HepG2 (cell line): ENCODE results near the gene AK8. TPM values are rescaled to one million over a fixed set of nuclear protein-coding genes. Genes with fewer than 3 reads are reported as not detected.

ENCODE experiments used
- ATAC-seq: fragments of 200-7000 bp; cut with Tn5 transposase; 3 replicates; pipeline ENCODE4 v1.9.1; 2020; ENCODE audit warnings: mild to moderate bottlenecking, moderate library complexity
- BruUV-seq: library from RNA; stranded (reverse); fragments of 400-500 nt; replicated peaks from 2 replicates; lab custom pipeline; 2021; lab: Mats Ljungman, UMichigan
- CTCF ChIA-PET: fragments of 300-600 bp; formaldehyde crosslinking; extraction: SDS; loops from one replicate; lab custom pipeline; 2021; ENCODE audit warnings: low total read pairs, inconsistent platforms, low intra/inter-chr PET ratio; lab: Yijun Ruan, JAX
- POLR2A ChIA-PET: fragments of 350-600 bp; sonication (Branson Sonifier 250); formaldehyde crosslinking; loops from one replicate; lab custom pipeline; 2020; ENCODE audit warnings: antibody characterized with exemption, inconsistent platforms; lab: Yijun Ruan, JAX
- DNase-seq: peaks from one replicate; pipeline ENCODE4 v3.0.0-alpha.2; 2015; ENCODE audit warnings: low spot score
- FAIRE-seq: peaks from 3 replicates; lab custom pipeline; 2011; peaks lifted over from hg19 to GRCh38; lab: Jason Lieb, UNC
- H2AFZ ChIP-seq: one replicate; pipeline ENCODE4 v1.6.1; 2011; ENCODE audit warnings: low read length, inconsistent platforms
- H3K27ac ChIP-seq: fragments of 300-600 bp; 3 replicates; pipeline ENCODE4 v1.8.0; 2011; ENCODE audit warnings: mixed run types, mild to moderate bottlenecking, mixed read lengths, low read length, inconsistent platforms; ENCODE audit not compliant: insufficient read depth; ENCODE audit errors: extremely low read length
- H3K27me3 ChIP-seq, 2 experiments: fragments of 200-600 bp in 1 of 2; 2 replicates in 1 of 2; 3 replicates in 1 of 2; pipeline versions ENCODE4 v1.6.0 to v1.8.0; 2011; ENCODE audit warnings: low read length in 2 of 2, mild to moderate bottlenecking in 2 of 2, moderate library complexity in 2 of 2, inconsistent platforms in 1 of 2; ENCODE audit not compliant: insufficient read depth in 2 of 2, control insufficient read depth in 1 of 2
- H3K36me3 ChIP-seq, 2 experiments: fragments of 200-600 bp in 1 of 2; replicated peaks in 1 of 2; 2 replicates in 1 of 2; 3 replicates in 1 of 2; pipeline versions ENCODE4 v1.5.1 to v1.8.0; 2011; ENCODE audit warnings: low read length in 2 of 2, inconsistent platforms in 1 of 2; ENCODE audit not compliant: insufficient read depth in 2 of 2, control insufficient read depth in 1 of 2
- H3K4me1 ChIP-seq: 2 replicates; pipeline ENCODE4 v1.5.1; 2012; ENCODE audit warnings: low read length, inconsistent platforms; ENCODE audit not compliant: insufficient read depth
- H3K4me2 ChIP-seq: 2 replicates; pipeline ENCODE4 v1.6.0; 2011; ENCODE audit warnings: low read depth, low read length, inconsistent platforms
- H3K4me3 ChIP-seq, 3 experiments: fragments of 200-600 bp in 1 of 3; sonication (generic), shearing (Covaris generic) in 1 of 3; replicated peaks in 1 of 3; 2 replicates each; pipeline ENCODE4 v1.5.1; 2011 to 2016; ENCODE audit warnings: low read length in 3 of 3, inconsistent platforms in 2 of 3, low read depth in 2 of 3, mild to moderate bottlenecking in 2 of 3, control low read depth in 1 of 3, mixed read lengths in 1 of 3; ENCODE audit not compliant: insufficient read depth in 1 of 3
- H3K79me2 ChIP-seq: one replicate; pipeline ENCODE4 v1.6.1; 2011; ENCODE audit warnings: low read length, inconsistent platforms; ENCODE audit not compliant: insufficient read depth
- H3K9ac ChIP-seq: 2 replicates; pipeline ENCODE4 v1.6.0; 2011; ENCODE audit warnings: mild to moderate bottlenecking, low read depth, low read length, inconsistent platforms; ENCODE audit not compliant: insufficient read depth
- H3K9me3 ChIP-seq: 2 replicates; pipeline ENCODE4 v1.5.1; 2012; ENCODE audit warnings: mild to moderate bottlenecking, low read length
- H4K20me1 ChIP-seq: 2 replicates; pipeline ENCODE4 v1.6.0; 2011; ENCODE audit warnings: inconsistent platforms, mild to moderate bottlenecking, low read length, moderate library complexity; ENCODE audit not compliant: insufficient read depth
- ATF6 ChIP-seq: sonication (generic); formaldehyde crosslinking; conservative IDR thresholded peaks from 2 replicates; pipeline ENCODE4 v1.4.0; 2020; ENCODE audit warnings: missing genetic modification reagents
- ATM ChIP-seq: fragments of 450-650 bp; IDR thresholded peaks from 2 replicates; pipeline ENCODE4 v1.7.1; 2017; ENCODE audit warnings: mild to moderate bottlenecking, borderline replicate concordance
- BRF2 ChIP-seq: sonication (generic); formaldehyde crosslinking; IDR thresholded peaks from 2 replicates; pipeline ENCODE4 v1.8.1; 2022; ENCODE audit warnings: mild to moderate bottlenecking, missing genetic modification reagents
- CHD2 ChIP-seq: IDR thresholded peaks from 2 replicates; pipeline ENCODE4 v1.6.1; 2011; ENCODE audit warnings: low read depth, low read length, improper control_type of control experiment
- CSRNP2 ChIP-seq: sonication (generic); formaldehyde crosslinking; conservative IDR thresholded peaks from 2 replicates; pipeline ENCODE4 v1.8.0; 2022; ENCODE audit warnings: low read depth, missing genetic modification reagents
- HBP1 ChIP-seq: IDR thresholded peaks from 2 replicates; pipeline ENCODE4 v1.6.1; 2016; ENCODE audit warnings: low read depth, control low read depth
- NR2F2 ChIP-seq: IDR thresholded peaks from 2 replicates; pipeline ENCODE4 v1.6.1; 2012; ENCODE audit warnings: low read depth, inconsistent platforms, borderline replicate concordance
- PRMT3 ChIP-seq: sonication (generic); formaldehyde crosslinking; IDR thresholded peaks from 2 replicates; pipeline ENCODE4 v1.8.1; 2022; ENCODE audit warnings: low read depth, mild to moderate bottlenecking, moderate library complexity, missing genetic modification reagents, borderline replicate concordance
- TEAD3 ChIP-seq: optimal IDR thresholded peaks from 2 replicates; pipeline ENCODE3; 2016; ENCODE audit warnings: borderline replicate concordance
- ZNF101 ChIP-seq: sonication (generic); formaldehyde crosslinking; IDR thresholded peaks from 2 replicates; pipeline ENCODE4 v1.4.0; 2020; ENCODE audit warnings: mild to moderate bottlenecking, low read depth, missing genetic modification reagents, borderline replicate concordance
- ZNF224 ChIP-seq: sonication (generic); formaldehyde crosslinking; IDR thresholded peaks from 2 replicates; pipeline ENCODE4 v1.5.0; 2020; ENCODE audit warnings: mild to moderate bottlenecking, missing genetic modification reagents
- ZNF597 ChIP-seq: sonication (generic); formaldehyde crosslinking; IDR thresholded peaks from 2 replicates; pipeline ENCODE4 v1.5.0; 2020; ENCODE audit warnings: missing genetic modification reagents
- ZNF75D ChIP-seq: sonication (generic); formaldehyde crosslinking; IDR thresholded peaks from 2 replicates; pipeline ENCODE4 v1.8.1; 2023; ENCODE audit warnings: missing genetic modification reagents, mild to moderate bottlenecking, borderline replicate concordance
- WGBS: methylation state at CpG from one replicate; pipeline ENCODE4 v1.1.6; 2017; ENCODE audit warnings: low lambda C conversion rate; 5-methylcytosine and 5-hydroxymethylcytosine counted together
- in situ Hi-C: cut with HindIII; loops from 2 replicates; pipeline ENCODE4 v1.10.0; 2017; ENCODE audit warnings: low pct_unique_long_range_greater_than_20kb; ENCODE audit not compliant: extremely low pct_ligation_motif_present
- intact Hi-C: fragments of 100-400 bp; cut with micrococcal nuclease; formaldehyde crosslinking; loops from one replicate; pipeline ENCODE4 v1.10.0; 2022; ENCODE audit not compliant: unreplicated experiment
- polyA plus RNA-seq, 8 experiments: library from polyadenylated mRNA; depleted of rRNA in 3 of 8; stranded (reverse) in 7 of 8; unstranded in 1 of 8; fragments of >200 nt; fragmentation: Illumina TruSeq in 4 of 8; extraction: Trizol in 4 of 8; gene quantifications; 2 replicates each; pipeline versions ENCODE4 v1.2.1 to v1.2.3, GENCODE V29; 2011 to 2016; ENCODE audit warnings: low read depth in 4 of 8, missing spikeins in 1 of 8, mixed read lengths in 1 of 8; ENCODE audit not compliant: insufficient read depth in 1 of 8
- total RNA-seq, 5 experiments: library from RNA; depleted of rRNA; stranded (reverse); fragments of >200 nt; fragmentation: Illumina TruSeq; extraction: Trizol; gene quantifications; 2 replicates each; pipeline ENCODE4 v1.2.3, GENCODE V29; 2016; ENCODE audit warnings: low read depth in 1 of 5

AK8 gene
- total and polyA plus RNA-seq, 2 of the 13 experiments (the other 11 are each of a cell fraction or from before 2014, with no cell fraction given) = 0.11 TPM; not detected in 1

- no peak for TF ChIP-seq BRF2 (CRISPR knock-in tag)
- TF ChIP-seq HBP1 = no peak
- no peak for TF ChIP-seq NR2F2
- TF ChIP-seq CSRNP2 = no peak
Observed at GRCh38 chr9:132834343-132834742, 43.7 kb downstream of the AK8 start (continued).

- BruUV-seq = no TSS peak
- ChIA-PET POLR2A (no interaction called here), CTCF (no interaction called here)
- FAIRE-seq (no peak), ATAC-seq (no peak), DNase-seq (no peak)
- WGBS = 51% methylated on average over 23 of the region's 24 CpGs
- no peak overlapping the region for H2AFZ ChIP-seq
- H3K9ac ChIP-seq = no peak overlapping the region
- H3K4me1 ChIP-seq = no peaks in the 10 kb centered on the region
- H3K4me3 ChIP-seq = no peak overlapping the region
- intact Hi-C loops (no loop called here), in situ Hi-C loops (no loop called here)
- H3K27me3 ChIP-seq = peaks cover 0 to 6% of the 10 kb centered on the region in 2 experiments; a peak in 3 of 5 replicates
- H3K4me2 ChIP-seq = no peak overlapping the region
- no peaks in the 10 kb centered on the region for H4K20me1 ChIP-seq
- no peaks in the 10 kb centered on the region for H3K9me3 ChIP-seq
- H3K79me2 ChIP-seq = no peaks in the 10 kb centered on the region
- no peaks in the 10 kb centered on the region for H3K36me3 ChIP-seq
- no peak overlapping the region for H3K27ac ChIP-seq
- TF ChIP-seq CHD2 (no peak), PRMT3 (CRISPR knock-in tag) (no peak), TEAD3 (CRISPR knock-in tag) (no peak), ATM (no peak), ZNF101 (CRISPR knock-in tag) (no peak), ZNF224 (CRISPR knock-in tag) (no peak), ZNF75D (CRISPR knock-in tag) (no peak), ZNF597 (CRISPR knock-in tag) (no peak), ATF6 (CRISPR knock-in tag) (no peak)
Observed at GRCh38 chr9:132833550-132834121, 44.4 kb downstream of the AK8 start.
